Gastroesophageal sphincter (tissue), 3 donors: ENCODE results near the gene NEUROD2.

Experiments used
- POLR2A ChIP-seq, 2 donors: fragments of 450-650 bp; IDR thresholded peaks; one replicate each; pipeline ENCODE4 v1.6.1; 2017; ENCODE audit warnings: antibody characterized with exemption in 2 of 2, mild to moderate bottlenecking in 2 of 2, moderate library complexity in 1 of 2
- TF ChIP-seq, protein P1 (sequence below), 4 experiments: fragments of 200-600 bp in 2 of 4; fragments of 450-650 bp in 2 of 4; sonication (generic) in 1 of 4; IDR thresholded peaks; one replicate each; pipeline ENCODE4 v1.5.1; 2017 to 2019; ENCODE audit warnings: antibody characterized with exemption in 4 of 4, mild to moderate bottlenecking in 2 of 4, moderate library complexity in 2 of 4

DNA sequence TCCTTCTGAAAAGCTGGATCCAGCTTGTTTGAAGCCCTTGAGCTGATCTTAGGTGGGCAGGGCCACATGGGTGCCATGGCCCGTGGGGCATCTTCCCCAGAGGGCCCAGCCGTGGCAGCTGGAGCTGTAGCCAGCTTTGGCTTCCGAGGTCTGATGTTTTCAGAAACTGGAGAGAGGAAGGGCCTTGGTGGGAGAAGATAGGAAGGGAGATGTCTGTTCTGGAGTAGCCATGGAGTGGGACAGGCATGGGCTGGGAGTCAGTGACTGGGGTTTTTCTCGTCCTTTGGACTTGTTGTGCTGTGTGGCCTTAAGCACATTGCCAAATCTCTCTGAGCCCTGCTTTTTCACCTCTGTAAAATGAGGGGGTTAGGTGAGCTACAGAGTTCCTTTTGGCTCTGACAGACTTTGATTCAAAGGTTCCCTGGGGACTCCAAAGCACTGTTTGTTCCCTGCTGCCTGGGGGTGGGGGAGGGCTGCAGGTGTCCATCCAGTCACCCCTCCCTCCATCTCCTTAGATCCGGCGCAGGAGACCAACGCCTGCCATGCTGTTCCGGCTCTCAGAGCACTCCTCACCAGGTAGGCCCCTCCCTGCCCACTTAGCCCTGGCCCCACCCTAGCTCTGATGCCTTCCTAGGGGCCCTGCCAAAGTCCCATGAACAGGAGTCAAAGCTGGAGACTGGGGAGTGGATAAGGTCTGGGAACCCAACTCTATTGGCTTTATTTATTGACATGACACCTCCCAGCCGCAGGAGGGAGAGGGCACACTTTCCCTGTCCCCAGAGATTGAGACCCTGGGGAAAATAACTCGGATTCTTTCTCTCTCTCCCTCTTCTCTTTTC lies 21.2 kb upstream of the NEUROD2 start:
- TF ChIP-seq POLR2A (IDR thresholded peaks at IDR 0.05), result no peak
- TF ChIP-seq, protein P1, sequence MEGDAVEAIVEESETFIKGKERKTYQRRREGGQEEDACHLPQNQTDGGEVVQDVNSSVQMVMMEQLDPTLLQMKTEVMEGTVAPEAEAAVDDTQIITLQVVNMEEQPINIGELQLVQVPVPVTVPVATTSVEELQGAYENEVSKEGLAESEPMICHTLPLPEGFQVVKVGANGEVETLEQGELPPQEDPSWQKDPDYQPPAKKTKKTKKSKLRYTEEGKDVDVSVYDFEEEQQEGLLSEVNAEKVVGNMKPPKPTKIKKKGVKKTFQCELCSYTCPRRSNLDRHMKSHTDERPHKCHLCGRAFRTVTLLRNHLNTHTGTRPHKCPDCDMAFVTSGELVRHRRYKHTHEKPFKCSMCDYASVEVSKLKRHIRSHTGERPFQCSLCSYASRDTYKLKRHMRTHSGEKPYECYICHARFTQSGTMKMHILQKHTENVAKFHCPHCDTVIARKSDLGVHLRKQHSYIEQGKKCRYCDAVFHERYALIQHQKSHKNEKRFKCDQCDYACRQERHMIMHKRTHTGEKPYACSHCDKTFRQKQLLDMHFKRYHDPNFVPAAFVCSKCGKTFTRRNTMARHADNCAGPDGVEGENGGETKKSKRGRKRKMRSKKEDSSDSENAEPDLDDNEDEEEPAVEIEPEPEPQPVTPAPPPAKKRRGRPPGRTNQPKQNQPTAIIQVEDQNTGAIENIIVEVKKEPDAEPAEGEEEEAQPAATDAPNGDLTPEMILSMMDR (IDR thresholded peaks at IDR 0.05), result no peak
